Gastrocnemius medialis (tissue), 4 donors: ENCODE results near the gene GAB2.

ENCODE experiments used
- POLR2A ChIP-seq, 2 donors: fragments of 450-650 bp; IDR thresholded peaks; one replicate each; pipeline ENCODE4 v1.6.1; 2017; ENCODE audit warnings: antibody characterized with exemption in 2 of 2, mild to moderate bottlenecking in 2 of 2, moderate library complexity in 2 of 2
- TF ChIP-seq, protein P1 (sequence below), 5 experiments: fragments of 450-650 bp in 3 of 5; fragments of 200-600 bp in 2 of 5; sonication (generic) in 2 of 5; IDR thresholded peaks in 4 of 5; conservative IDR thresholded peaks in 1 of 5; 1 replicate in 4 of 5; 2 replicates in 1 of 5; pipeline ENCODE4 v1.5.1; 2016 to 2019; ENCODE audit warnings: antibody characterized with exemption in 5 of 5, mild to moderate bottlenecking in 3 of 5, moderate library complexity in 3 of 5

DNA sequence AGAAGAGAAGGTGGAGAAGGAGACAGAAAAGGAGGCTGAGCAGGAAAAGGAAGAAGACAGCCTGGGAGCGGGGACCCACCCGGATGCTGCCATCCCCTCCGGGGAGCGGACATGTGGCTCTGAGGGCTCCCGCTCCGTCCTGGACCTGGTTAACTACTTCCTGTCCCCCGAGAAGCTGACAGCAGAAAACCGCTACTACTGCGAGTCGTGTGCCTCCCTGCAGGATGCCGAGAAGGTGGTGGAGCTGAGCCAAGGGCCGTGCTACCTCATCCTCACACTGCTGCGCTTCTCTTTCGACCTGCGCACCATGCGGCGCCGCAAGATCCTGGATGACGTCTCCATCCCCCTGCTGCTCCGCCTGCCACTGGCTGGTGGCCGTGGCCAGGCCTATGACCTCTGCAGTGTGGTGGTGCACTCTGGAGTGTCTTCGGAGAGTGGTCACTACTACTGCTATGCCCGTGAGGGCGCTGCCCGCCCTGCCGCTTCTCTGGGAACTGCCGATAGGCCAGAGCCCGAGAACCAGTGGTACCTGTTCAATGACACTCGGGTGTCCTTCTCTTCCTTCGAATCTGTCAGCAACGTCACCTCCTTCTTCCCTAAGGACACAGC is 207.5 kb downstream of the GAB2 start:
- TF ChIP-seq, protein P1, sequence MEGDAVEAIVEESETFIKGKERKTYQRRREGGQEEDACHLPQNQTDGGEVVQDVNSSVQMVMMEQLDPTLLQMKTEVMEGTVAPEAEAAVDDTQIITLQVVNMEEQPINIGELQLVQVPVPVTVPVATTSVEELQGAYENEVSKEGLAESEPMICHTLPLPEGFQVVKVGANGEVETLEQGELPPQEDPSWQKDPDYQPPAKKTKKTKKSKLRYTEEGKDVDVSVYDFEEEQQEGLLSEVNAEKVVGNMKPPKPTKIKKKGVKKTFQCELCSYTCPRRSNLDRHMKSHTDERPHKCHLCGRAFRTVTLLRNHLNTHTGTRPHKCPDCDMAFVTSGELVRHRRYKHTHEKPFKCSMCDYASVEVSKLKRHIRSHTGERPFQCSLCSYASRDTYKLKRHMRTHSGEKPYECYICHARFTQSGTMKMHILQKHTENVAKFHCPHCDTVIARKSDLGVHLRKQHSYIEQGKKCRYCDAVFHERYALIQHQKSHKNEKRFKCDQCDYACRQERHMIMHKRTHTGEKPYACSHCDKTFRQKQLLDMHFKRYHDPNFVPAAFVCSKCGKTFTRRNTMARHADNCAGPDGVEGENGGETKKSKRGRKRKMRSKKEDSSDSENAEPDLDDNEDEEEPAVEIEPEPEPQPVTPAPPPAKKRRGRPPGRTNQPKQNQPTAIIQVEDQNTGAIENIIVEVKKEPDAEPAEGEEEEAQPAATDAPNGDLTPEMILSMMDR (IDR thresholded peaks at IDR 0.05 in 4 of 5, conservative IDR thresholded peaks at IDR 0.05 in 1 of 5), result no peak
- TF ChIP-seq POLR2A (IDR thresholded peaks at IDR 0.05), result no peak
